K562 (cell line): ENCODE measurements around the gene MAD1L1.

Source experiments
- CTCF ChIP-seq, 3 experiments: IDR thresholded peaks in 2 of 3; conservative IDR thresholded peaks in 1 of 3; 2 replicates each; pipeline ENCODE4 v1.5.1; 2011 to 2012; ENCODE audit warnings: low read length in 3 of 3, mild to moderate bottlenecking in 3 of 3, control low read depth in 2 of 3, improper control_type of control experiment in 1 of 3, inconsistent platforms in 1 of 3, low read depth in 1 of 3, mixed read lengths in 1 of 3, moderate library complexity in 1 of 3; ENCODE audit not compliant: insufficient read depth in 2 of 3
- ELF4 ChIP-seq: fragments of 450-650 bp; formaldehyde crosslinking; IDR thresholded peaks from 2 replicates; pipeline ENCODE4 v1.4.0; 2022; ENCODE audit warnings: missing genetic modification characterization
- IRF2 ChIP-seq: sonication (generic); formaldehyde crosslinking; IDR thresholded peaks from 2 replicates; pipeline ENCODE4 v1.8.1; 2022; ENCODE audit warnings: mild to moderate bottlenecking, missing genetic modification reagents
- RFX5 ChIP-seq: IDR thresholded peaks from 2 replicates; pipeline ENCODE4 v1.6.1; 2011; ENCODE audit warnings: low read depth, mild to moderate bottlenecking, improper control_type of control experiment, low read length
- SIX5 ChIP-seq, 2 experiments: IDR thresholded peaks; 2 replicates each; pipeline ENCODE4 v1.6.1; 2011; ENCODE audit warnings: low read length in 2 of 2, borderline replicate concordance in 1 of 2, low read depth in 1 of 2, mild to moderate bottlenecking in 1 of 2, moderate library complexity in 1 of 2; ENCODE audit not compliant: insufficient read depth in 1 of 2
- SMAD3 ChIP-seq: fragments of 450-650 bp; formaldehyde crosslinking; conservative IDR thresholded peaks from 2 replicates; pipeline ENCODE4 v1.4.0; 2020; ENCODE audit warnings: mild to moderate bottlenecking
- SREBF2 ChIP-seq: sonication (generic); formaldehyde crosslinking; IDR thresholded peaks from 2 replicates; pipeline ENCODE4 v1.4.0; 2020; ENCODE audit warnings: mild to moderate bottlenecking, missing genetic modification reagents

GRCh38 chr7:2084331-2084730 lies 148.4 kb downstream of the MAD1L1 start:
- TF ChIP-seq RFX5 (no peak), CTCF (IDR thresholded peaks at IDR 0.05 in 2 of 3, conservative IDR thresholded peaks at IDR 0.05 in 1 of 3; ENCODE audit: insufficient read depth in 2 of 3, low read depth in 1 of 3, low read length in 3 of 3) (no peak), SMAD3 (no peak), ELF4 (CRISPR knock-in tag) (no peak), SIX5 (IDR thresholded peaks at IDR 0.05; ENCODE audit: borderline replicate concordance in 1 of 2, insufficient read depth in 1 of 2, low read depth in 1 of 2, low read length in 2 of 2) (no peak), IRF2 (CRISPR knock-in tag) (no peak), SREBF2 (CRISPR knock-in tag) (no peak)
